ENCODE measurements around the gene TAGLN3.

DNA sequence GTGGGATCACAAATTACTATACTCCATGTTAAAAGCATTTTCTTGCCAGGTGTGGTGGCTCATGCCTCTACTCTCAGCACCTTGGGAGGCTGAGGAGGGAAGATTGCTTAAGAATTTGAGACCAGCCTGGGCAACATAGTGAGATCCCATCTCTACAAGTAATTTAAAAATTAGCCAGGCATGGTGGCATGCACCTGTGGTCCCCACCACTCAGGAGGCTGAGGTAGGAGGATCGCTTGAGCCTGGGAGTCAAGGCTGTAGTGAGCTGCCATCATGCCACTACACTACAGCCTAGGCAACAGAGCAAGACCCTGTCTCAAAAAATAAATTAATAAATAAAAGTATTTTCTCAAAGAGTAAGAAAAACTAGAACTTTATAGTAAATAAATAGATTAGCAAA is 42.8 kb upstream of the TAGLN3 start:
- TF ChIP-seq, protein P1, sequence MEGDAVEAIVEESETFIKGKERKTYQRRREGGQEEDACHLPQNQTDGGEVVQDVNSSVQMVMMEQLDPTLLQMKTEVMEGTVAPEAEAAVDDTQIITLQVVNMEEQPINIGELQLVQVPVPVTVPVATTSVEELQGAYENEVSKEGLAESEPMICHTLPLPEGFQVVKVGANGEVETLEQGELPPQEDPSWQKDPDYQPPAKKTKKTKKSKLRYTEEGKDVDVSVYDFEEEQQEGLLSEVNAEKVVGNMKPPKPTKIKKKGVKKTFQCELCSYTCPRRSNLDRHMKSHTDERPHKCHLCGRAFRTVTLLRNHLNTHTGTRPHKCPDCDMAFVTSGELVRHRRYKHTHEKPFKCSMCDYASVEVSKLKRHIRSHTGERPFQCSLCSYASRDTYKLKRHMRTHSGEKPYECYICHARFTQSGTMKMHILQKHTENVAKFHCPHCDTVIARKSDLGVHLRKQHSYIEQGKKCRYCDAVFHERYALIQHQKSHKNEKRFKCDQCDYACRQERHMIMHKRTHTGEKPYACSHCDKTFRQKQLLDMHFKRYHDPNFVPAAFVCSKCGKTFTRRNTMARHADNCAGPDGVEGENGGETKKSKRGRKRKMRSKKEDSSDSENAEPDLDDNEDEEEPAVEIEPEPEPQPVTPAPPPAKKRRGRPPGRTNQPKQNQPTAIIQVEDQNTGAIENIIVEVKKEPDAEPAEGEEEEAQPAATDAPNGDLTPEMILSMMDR (conservative IDR thresholded peaks at IDR 0.05; ENCODE audit: low read depth, low read length): no peak
- TF ChIP-seq EZH2 (IDR thresholded peaks at IDR 0.05; ENCODE audit: borderline replicate concordance, low read depth, low read length, poor library complexity, severe bottlenecking): no peak
